ENCODE measurements around the gene NAP1L4.
A peak's percentile ranks its signal among the peaks of the same experiment; 100 is the strongest.
"Not testable (repeated sequence)": the region's sequence is repeated elsewhere in the genome, so short reads cannot be mapped to it uniquely, and the experiment has no call there.

The NAP1L4 gene

GRCh38 chr11:2955906-2956476, 36.1 kb downstream of the NAP1L4 start:
- DNase-seq = no peak

- no peak for DNase-seq
These were observed 37.9 kb downstream of the NAP1L4 start for GRCh38 chr11:2954263-2954662.

- no peak for DNase-seq
These were observed 39.8 kb downstream of the NAP1L4 start for GRCh38 chr11:2952290-2952689.

GRCh38 chr11:2951231-2952110, 40.7 kb downstream of the NAP1L4 start:
- no peak for DNase-seq

- DNase-seq = no peak
These were observed 41.3 kb downstream of the NAP1L4 start for GRCh38 chr11:2950825-2951224.

GRCh38 chr11:2949920-2950319, 42.2 kb downstream of the NAP1L4 start:
- no peak for DNase-seq

- no peak for DNase-seq
These were observed 44.4 kb downstream of the NAP1L4 start for GRCh38 chr11:2947744-2948143.

GRCh38 chr11:2945757-2946287, 46.3 kb downstream of the NAP1L4 start:
- DNase-seq = no peak

- peak; percentile 76 for DNase-seq
These were observed 46.9 kb downstream of the NAP1L4 start for GRCh38 chr11:2945031-2945756.

GRCh38 chr11:2944530-2944929, 47.6 kb downstream of the NAP1L4 start:
- no peak for DNase-seq

GRCh38 chr11:2943711-2944118, 48.4 kb downstream of the NAP1L4 start:
- DNase-seq = peak; percentile 37

- DNase-seq = no peak
These were observed 49.0 kb downstream of the NAP1L4 start for GRCh38 chr11:2942872-2943710.

GRCh38 chr11:2942447-2942846, 49.7 kb downstream of the NAP1L4 start:
- DNase-seq = no peak

- DNase-seq = no peak
These were observed 51.0 kb downstream of the NAP1L4 start for GRCh38 chr11:2940921-2941821.

- peak; percentile 41 for DNase-seq
These were observed 51.8 kb downstream of the NAP1L4 start for GRCh38 chr11:2940147-2940920.

GRCh38 chr11:2938458-2939418, 53.4 kb downstream of the NAP1L4 start:
- DNase-seq = not testable (repeated sequence)

GRCh38 chr11:2937641-2938457, 54.3 kb downstream of the NAP1L4 start:
- not testable (repeated sequence) for DNase-seq

- DNase-seq = no peak
These were observed 57.4 kb downstream of the NAP1L4 start for GRCh38 chr11:2934611-2935239.

Data from CD4-positive, alpha-beta T cell treated with Interleukin-17A for 4 hours (primary cell).